ENCODE data around the gene WDR70. TPM values are rescaled to one million over a fixed set of nuclear protein-coding genes. Genes with fewer than 3 reads are reported as not detected.

The WDR70 gene
- total RNA-seq, 6 experiments from 2014 or later, result 8.8 to 13.4 (median 11.3) TPM

DNA sequence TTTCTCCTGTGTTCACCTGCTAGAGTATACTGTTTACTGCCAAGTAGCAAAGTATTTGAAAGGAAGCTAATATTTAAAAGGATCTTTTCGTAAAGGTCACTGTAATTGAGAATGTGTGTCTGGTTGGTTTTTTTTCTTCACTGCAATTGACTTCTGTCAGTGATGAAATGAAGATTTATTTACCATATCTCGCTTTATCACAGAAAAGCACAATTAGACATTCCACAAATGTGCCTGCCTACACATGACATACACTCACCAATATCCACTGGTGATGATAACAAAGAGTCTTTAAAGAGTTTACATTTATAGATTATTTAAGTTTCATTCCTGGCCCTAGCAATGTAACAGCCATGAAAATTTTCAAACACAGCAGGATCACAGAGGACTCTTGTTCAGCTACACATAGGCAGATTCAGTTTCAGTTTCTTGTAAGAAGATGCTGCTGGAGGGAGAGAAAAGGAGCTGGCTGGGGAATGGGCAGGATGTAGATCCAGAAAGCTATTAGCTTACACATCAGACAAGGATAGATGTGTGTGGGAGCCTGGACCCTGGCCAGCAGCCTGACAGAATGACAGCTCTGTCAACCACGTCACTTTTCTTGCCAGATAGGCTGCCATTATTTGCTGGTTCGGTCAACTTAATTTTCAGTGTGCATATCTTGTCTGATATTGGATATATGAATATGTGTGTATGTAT is 356.7 kb downstream of the WDR70 start:
- intact Hi-C loops (cut with DNase I), result no loop called here
- TF ChIP-seq POLR2A (IDR thresholded peaks at IDR 0.05), result no peak
- TF ChIP-seq, protein P1, sequence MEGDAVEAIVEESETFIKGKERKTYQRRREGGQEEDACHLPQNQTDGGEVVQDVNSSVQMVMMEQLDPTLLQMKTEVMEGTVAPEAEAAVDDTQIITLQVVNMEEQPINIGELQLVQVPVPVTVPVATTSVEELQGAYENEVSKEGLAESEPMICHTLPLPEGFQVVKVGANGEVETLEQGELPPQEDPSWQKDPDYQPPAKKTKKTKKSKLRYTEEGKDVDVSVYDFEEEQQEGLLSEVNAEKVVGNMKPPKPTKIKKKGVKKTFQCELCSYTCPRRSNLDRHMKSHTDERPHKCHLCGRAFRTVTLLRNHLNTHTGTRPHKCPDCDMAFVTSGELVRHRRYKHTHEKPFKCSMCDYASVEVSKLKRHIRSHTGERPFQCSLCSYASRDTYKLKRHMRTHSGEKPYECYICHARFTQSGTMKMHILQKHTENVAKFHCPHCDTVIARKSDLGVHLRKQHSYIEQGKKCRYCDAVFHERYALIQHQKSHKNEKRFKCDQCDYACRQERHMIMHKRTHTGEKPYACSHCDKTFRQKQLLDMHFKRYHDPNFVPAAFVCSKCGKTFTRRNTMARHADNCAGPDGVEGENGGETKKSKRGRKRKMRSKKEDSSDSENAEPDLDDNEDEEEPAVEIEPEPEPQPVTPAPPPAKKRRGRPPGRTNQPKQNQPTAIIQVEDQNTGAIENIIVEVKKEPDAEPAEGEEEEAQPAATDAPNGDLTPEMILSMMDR (IDR thresholded peaks at IDR 0.05), result no peak
- ATAC-seq (no peak), DNase-seq (no peak)
- H3K27me3 ChIP-seq, result no peaks in the 10 kb centered on the region
- peaks cover 0 to 6% (median 0%) of the 10 kb centered on the region in 4 donors for H3K4me1 ChIP-seq
- H3K9me3 ChIP-seq, result no peaks in the 10 kb centered on the region
- WGBS (ENCODE audit: insufficient coverage, low coverage, low lambda C conversion rate, missing lambda C conversion rate), result 50% methylated on average over 4 of the region's 4 CpGs
- no peaks in the 10 kb centered on the region for H3K36me3 ChIP-seq
- no peak overlapping the region for H3K4me3 ChIP-seq
- no peak overlapping the region for H3K27ac ChIP-seq

DNA sequence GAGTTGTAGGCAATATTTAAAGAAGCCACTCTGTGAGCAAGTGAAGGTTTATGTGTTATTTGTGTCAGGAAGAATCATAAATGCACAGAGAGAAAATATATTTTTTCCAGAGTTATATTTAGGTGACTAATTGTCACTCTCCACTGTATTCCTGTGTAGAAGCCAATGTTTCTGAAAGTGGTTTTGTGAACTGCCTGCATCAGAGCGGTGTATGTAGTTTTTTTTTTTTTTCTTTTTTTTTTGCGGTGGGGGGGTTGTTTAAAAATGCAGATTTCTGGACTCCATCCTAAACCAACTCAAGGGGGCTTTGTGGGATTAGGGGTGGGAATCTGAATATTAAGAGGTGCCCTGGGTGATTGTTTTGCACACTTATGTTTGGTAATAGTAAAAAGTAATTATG is 357.3 kb downstream of the WDR70 start:
- 97% methylated on average over 2 of the region's 2 CpGs for WGBS (ENCODE audit: insufficient coverage, low coverage, low lambda C conversion rate, missing lambda C conversion rate)
- ATAC-seq, result no peak
- Histone ChIP-seq H3K27me3 (no peaks in the 10 kb centered on the region), H3K9me3 (no peaks in the 10 kb centered on the region), H3K36me3 (no peaks in the 10 kb centered on the region), H3K27ac (no peak overlapping the region), H3K4me1 (peaks cover 0 to 6% (median 0%) of the 10 kb centered on the region in 4 donors), H3K4me3 (no peak overlapping the region)
- DNase-seq, result no peak
- no peak for TF ChIP-seq POLR2A (IDR thresholded peaks at IDR 0.05)
- TF ChIP-seq, protein P1 (IDR thresholded peaks at IDR 0.05), result no peak
- intact Hi-C loops (cut with DNase I), result no loop called here

DNA sequence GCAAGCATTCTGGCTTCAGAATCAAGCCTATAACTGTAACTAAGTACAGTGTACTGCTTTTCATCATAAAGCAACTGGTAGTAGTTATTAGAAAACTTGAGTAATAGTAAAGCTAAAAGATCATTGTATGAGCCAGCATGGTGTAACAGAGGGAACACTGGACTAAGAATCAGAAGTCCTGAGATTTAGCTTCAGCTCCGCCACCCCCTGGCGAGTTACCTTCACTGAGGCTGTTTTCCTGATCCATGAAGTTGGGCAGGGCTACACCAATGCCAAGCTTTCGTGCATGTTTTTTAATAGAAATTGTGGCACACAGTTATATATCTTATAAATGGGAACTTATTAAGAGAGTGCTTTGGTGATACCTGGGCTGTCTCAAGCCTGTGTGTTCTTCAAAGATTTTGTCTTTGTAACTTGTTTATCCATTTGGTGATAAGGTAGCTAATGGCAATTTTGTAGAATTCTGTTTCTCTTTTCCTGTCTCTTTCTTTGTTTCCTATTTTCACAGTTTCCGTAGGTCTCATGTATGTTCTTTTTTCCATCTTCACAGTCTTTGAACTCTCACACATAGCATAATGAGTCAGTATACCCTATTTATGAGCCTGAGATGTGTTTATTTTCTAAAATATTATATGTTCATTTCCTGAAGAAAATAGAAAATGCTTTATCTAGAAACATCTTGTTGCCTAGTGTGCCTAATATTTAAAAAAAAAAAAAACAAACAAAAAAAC is 358.4 kb downstream of the WDR70 start:
- Histone ChIP-seq H3K27me3 (no peaks in the 10 kb centered on the region), H3K27ac (no peak overlapping the region), H3K9me3 (no peaks in the 10 kb centered on the region), H3K4me1 (peaks cover 0 to 6% (median 0%) of the 10 kb centered on the region in 4 donors), H3K4me3 (no peak overlapping the region), H3K36me3 (no peaks in the 10 kb centered on the region)
- 93% methylated on average over 4 of the region's 4 CpGs for WGBS (ENCODE audit: insufficient coverage, low coverage, low lambda C conversion rate, missing lambda C conversion rate)
- DNase-seq, result no peak
- no peak for TF ChIP-seq POLR2A (IDR thresholded peaks at IDR 0.05)
- TF ChIP-seq, protein P1 (IDR thresholded peaks at IDR 0.05), result no peak
- intact Hi-C loops (cut with DNase I), result no loop called here
- no peak for ATAC-seq

DNA sequence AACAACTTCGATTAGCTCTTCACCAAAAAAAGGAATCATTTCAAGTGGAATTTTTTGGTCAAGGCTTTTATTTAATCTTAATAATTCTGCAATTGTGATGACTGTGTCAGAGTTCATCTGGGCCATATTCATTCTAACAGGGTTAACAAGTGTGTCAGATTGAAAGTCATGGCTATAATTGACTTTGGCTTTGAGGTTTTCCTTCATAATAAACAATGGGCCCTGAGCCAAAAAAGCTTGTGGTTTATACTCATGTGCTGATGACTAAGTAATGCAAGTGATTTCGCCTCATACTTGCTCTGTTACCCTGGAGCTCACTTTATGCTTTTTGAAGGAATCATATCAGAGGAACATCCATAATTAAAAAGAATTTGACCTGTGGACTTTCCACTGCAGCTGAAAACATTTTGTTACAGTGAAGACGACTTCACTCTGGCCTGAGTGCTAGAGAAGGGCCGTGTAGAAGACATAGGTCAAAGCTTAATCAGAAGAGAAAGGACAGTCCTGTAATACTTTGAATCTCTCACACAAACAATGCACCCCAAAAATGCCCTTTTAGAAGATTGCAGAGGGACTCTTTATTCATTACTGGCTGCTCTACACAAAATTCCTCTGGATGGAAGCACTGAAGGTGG is 359.1 kb downstream of the WDR70 start:
- no peak overlapping the region for H3K4me3 ChIP-seq
- H3K4me1 ChIP-seq, result peaks cover 0 to 6% (median 0%) of the 10 kb centered on the region in 4 donors
- no peaks in the 10 kb centered on the region for H3K27me3 ChIP-seq
- H3K27ac ChIP-seq, result no peak overlapping the region
- intact Hi-C loops (cut with DNase I), result no loop called here
- ATAC-seq, result peak; percentile 26 to 63 (median 36)
- 33% methylated on average over 4 of the region's 4 CpGs for WGBS (ENCODE audit: insufficient coverage, low coverage, low lambda C conversion rate, missing lambda C conversion rate)
- DNase-seq, result no peak
- no peaks in the 10 kb centered on the region for H3K36me3 ChIP-seq
- TF ChIP-seq, protein P1 (IDR thresholded peaks at IDR 0.05), result no peak
- TF ChIP-seq POLR2A (IDR thresholded peaks at IDR 0.05), result no peak
- H3K9me3 ChIP-seq, result no peaks in the 10 kb centered on the region
